Fibroblast of the aortic adventitia (primary cell): ENCODE measurements around the gene GPBP1. TPM values are rescaled to one million over a fixed set of nuclear protein-coding genes. Genes with fewer than 3 reads are reported as not detected.
A peak's percentile ranks its signal among the peaks of the same experiment; 100 is the strongest.
"Not testable (repeated sequence)": the region's sequence is repeated elsewhere in the genome, so short reads cannot be mapped to it uniquely, and the experiment has no call there.

Experiments used
- DNase-seq: peaks from one replicate; pipeline ENCODE4 v3.0.0-alpha.2; 2010; ENCODE audit warnings: low read depth
- H3K4me3 ChIP-seq: 2 replicates; pipeline ENCODE4 v1.5.1; 2011; ENCODE audit warnings: low read depth, mild to moderate bottlenecking, control low read depth, low read length, moderate library complexity
- CTCF ChIP-seq: IDR thresholded peaks from 2 replicates; pipeline ENCODE4 v1.5.1; 2011; ENCODE audit warnings: mild to moderate bottlenecking, low read length, control low read depth, inconsistent platforms; ENCODE audit not compliant: insufficient read depth
- total RNA-seq: library from RNA; depleted of rRNA; stranded (reverse); fragments of >200 nt; gene quantifications from 2 replicates; pipeline ENCODE4 v1.2.3, GENCODE V29; 2012; ENCODE audit warnings: low replicate concordance

The GPBP1 gene
- total RNA-seq, 1 donor: 73.6 TPM

GRCh38 chr5:57176350-57176857, 2.5 kb downstream of the GPBP1 start:
- TF ChIP-seq CTCF: no peak
- peak; percentile 48 for DNase-seq
- peak overlapping the region; percentile 95 for H3K4me3 ChIP-seq

GRCh38 chr5:57177479-57178156, 3.8 kb downstream of the GPBP1 start:
- no peak for DNase-seq
- H3K4me3 ChIP-seq: peak overlapping the region; percentile 44
- TF ChIP-seq CTCF: no peak

GRCh38 chr5:57178238-57178637, 4.4 kb downstream of the GPBP1 start:
- not testable (repeated sequence) for DNase-seq
- peak overlapping the region; percentile 36 for H3K4me3 ChIP-seq

- DNase-seq: no peak
- TF ChIP-seq CTCF: no peak
- peak overlapping the region; percentile 36 for H3K4me3 ChIP-seq
Observed at GRCh38 chr5:57179262-57180200, 5.7 kb downstream of the GPBP1 start.

GRCh38 chr5:57181154-57181553, 7.3 kb downstream of the GPBP1 start:
- DNase-seq: no peak
- TF ChIP-seq CTCF: no peak
- H3K4me3 ChIP-seq: no peak overlapping the region

GRCh38 chr5:57184322-57184721, 10.5 kb downstream of the GPBP1 start:
- TF ChIP-seq CTCF: no peak
- no peak for DNase-seq

GRCh38 chr5:57185313-57185712, 11.5 kb downstream of the GPBP1 start:
- TF ChIP-seq CTCF: no peak
- no peak for DNase-seq
- no peak overlapping the region for H3K4me3 ChIP-seq

More at GRCh38 chr5:57184322-57184721, 10.5 kb downstream of the GPBP1 start:
- H3K4me3 ChIP-seq: no peak overlapping the region
